A549 (cell line): Measurements from ENCODE around the gene GPBP1. TPM values are rescaled to one million over a fixed set of nuclear protein-coding genes. Genes with fewer than 3 reads are reported as not detected.

Experiments used
- ATAC-seq, 2 experiments: fragments of 200-7000 bp in 1 of 2; fragments of >200 bp in 1 of 2; cut with Nextera tagmentation in 1 of 2; cut with Tn5 transposase in 1 of 2; 3 replicates each; pipeline versions ENCODE4 v1.8.0 to v1.9.1; 2018 to 2020; ENCODE audit warnings: mild to moderate bottlenecking in 1 of 2, moderate library complexity in 1 of 2
- CTCF ChIA-PET: fragments of 300-600 bp; sonication (Branson Sonifier 250); formaldehyde crosslinking; extraction: SDS; loops from one replicate; lab custom pipeline; 2021; ENCODE audit warnings: antibody characterized with exemption, inconsistent platforms; lab: Yijun Ruan, JAX
- POLR2A ChIA-PET: fragments of 350-600 bp; formaldehyde crosslinking; extraction: SDS; loops from one replicate; lab custom pipeline; 2021; ENCODE audit warnings: antibody characterized with exemption, inconsistent platforms; lab: Yijun Ruan, JAX
- DNase-seq, 2 experiments: peaks; one replicate each; pipeline versions ENCODE4 v3.0.0 to v3.0.0-alpha.2; 2011 to 2016; ENCODE audit warnings: low read depth in 1 of 2, low spot score in 1 of 2
- FAIRE-seq: peaks from 2 replicates; lab custom pipeline; 2011; peaks lifted over from hg19 to GRCh38; lab: Jason Lieb, UNC
- H3K27ac ChIP-seq, 2 experiments: fragments of >200 bp; sonication (Bioruptor Twin); formaldehyde crosslinking; 3 replicates each; pipeline ENCODE4 v1.5.1; 2016 to 2017
- H3K4me1 ChIP-seq: fragments of >200 bp; sonication (Bioruptor Twin); formaldehyde crosslinking; 3 replicates; pipeline ENCODE4 v1.6.1; 2016
- H3K4me2 ChIP-seq: fragments of >200 bp; sonication (Bioruptor Twin); formaldehyde crosslinking; 3 replicates; pipeline ENCODE4 v1.6.1; 2016
- H3K4me3 ChIP-seq: fragments of >200 bp; sonication (Bioruptor Twin); formaldehyde crosslinking; 3 replicates; pipeline ENCODE4 v1.5.1; 2016
- H3K9me3 ChIP-seq: fragments of >200 bp; sonication (Bioruptor Twin); formaldehyde crosslinking; 3 replicates; pipeline ENCODE4 v1.6.1; 2016
- BHLHE40 ChIP-seq: IDR thresholded peaks from 2 replicates; pipeline ENCODE4 v1.6.1; 2012; ENCODE audit warnings: low read depth, low read length, inconsistent platforms
- CBX2 ChIP-seq: fragments of 200-600 bp; sonication (generic); IDR thresholded peaks from 2 replicates; pipeline ENCODE4 v1.6.1; 2016; ENCODE audit warnings: low read depth, mild to moderate bottlenecking, borderline replicate concordance
- CBX8 ChIP-seq: fragments of 200-600 bp; sonication (generic); IDR thresholded peaks from 2 replicates; pipeline ENCODE4 v1.6.1; 2016
- CHD2 ChIP-seq: fragments of 150-350 bp; IDR thresholded peaks from 2 replicates; pipeline ENCODE4 v1.6.1; 2014; ENCODE audit warnings: low read length; ENCODE audit not compliant: partially characterized antibody
- EHF ChIP-seq: fragments of 250-450 bp; sonication (Bioruptor Pico); IDR thresholded peaks from 2 replicates; pipeline ENCODE4 v1.5.0; 2020; ENCODE audit warnings: mild to moderate bottlenecking
- EHMT2 ChIP-seq: fragments of 200-600 bp; sonication (generic); IDR thresholded peaks from 2 replicates; pipeline ENCODE4 v1.6.1; 2016; ENCODE audit warnings: antibody characterized with exemption, low read depth, mild to moderate bottlenecking, moderate library complexity
- EP300 ChIP-seq, 2 experiments: fragments of >200 bp; sonication (Bioruptor Twin); formaldehyde crosslinking; IDR thresholded peaks; 2 replicates in 1 of 2; 3 replicates in 1 of 2; pipeline ENCODE4 v1.6.1; 2016 to 2017
- ESRRA ChIP-seq: fragments of 150-350 bp; IDR thresholded peaks from 2 replicates; pipeline ENCODE4 v1.6.1; 2014; ENCODE audit warnings: mild to moderate bottlenecking, low read length, borderline replicate concordance
- FOSL2 ChIP-seq, 2 experiments: fragments of 450-650 bp in 1 of 2; fragments of >200 bp in 1 of 2; sonication (Bioruptor Twin) in 1 of 2; formaldehyde crosslinking; IDR thresholded peaks; 2 replicates each; pipeline versions ENCODE4 v1.5.0 to v1.6.1; 2016 to 2020; ENCODE audit warnings: mild to moderate bottlenecking in 1 of 2, moderate library complexity in 1 of 2
- GATA3 ChIP-seq: IDR thresholded peaks from 2 replicates; pipeline ENCODE4 v1.6.1; 2012; ENCODE audit warnings: borderline replicate concordance
- HOXB5 ChIP-seq: fragments of 250-450 bp; sonication (Bioruptor Pico); IDR thresholded peaks from 2 replicates; pipeline ENCODE4 v1.5.0; 2020; ENCODE audit warnings: mild to moderate bottlenecking, moderate library complexity
- KDM1A ChIP-seq: fragments of 200-600 bp; sonication (generic); IDR thresholded peaks from 2 replicates; pipeline ENCODE4 v1.6.1; 2016; ENCODE audit warnings: low read depth, mild to moderate bottlenecking
- MYC ChIP-seq: IDR thresholded peaks from 2 replicates; pipeline ENCODE4 v1.6.1; 2012; ENCODE audit warnings: mild to moderate bottlenecking, inconsistent platforms, low read length, improper control_type of control experiment, borderline replicate concordance
- NFE2L2 ChIP-seq: fragments of 150-350 bp; conservative IDR thresholded peaks from 2 replicates; pipeline ENCODE4 v1.6.1; 2014; ENCODE audit warnings: low read length
- NR3C1 ChIP-seq: fragments of >200 bp; sonication (Bioruptor Twin); formaldehyde crosslinking; IDR thresholded peaks from 3 replicates; pipeline ENCODE4 v1.6.1; 2017
- POLR2A ChIP-seq: IDR thresholded peaks from 2 replicates; pipeline ENCODE4 v1.6.1; 2012; ENCODE audit warnings: mild to moderate bottlenecking, low read length
- POLR2AphosphoS2 ChIP-seq: conservative IDR thresholded peaks from 2 replicates; pipeline ENCODE4 v1.6.1; 2012; ENCODE audit warnings: low read length, improper control_type of control experiment, inconsistent platforms
- RAD21 ChIP-seq, 2 experiments: fragments of >200 bp in 1 of 2; sonication (Bioruptor Twin) in 1 of 2; formaldehyde crosslinking in 1 of 2; IDR thresholded peaks in 1 of 2; conservative IDR thresholded peaks in 1 of 2; 2 replicates in 1 of 2; 3 replicates in 1 of 2; pipeline ENCODE4 v1.6.1; 2012 to 2018; ENCODE audit warnings: inconsistent platforms in 1 of 2
- RARB ChIP-seq: fragments of 250-450 bp; sonication (Bioruptor Pico); IDR thresholded peaks from 2 replicates; pipeline ENCODE4 v1.8.0; 2021; ENCODE audit warnings: mild to moderate bottlenecking, moderate library complexity
- RCOR1 ChIP-seq: fragments of 150-350 bp; IDR thresholded peaks from 2 replicates; pipeline ENCODE4 v1.6.1; 2014; ENCODE audit warnings: antibody characterized with exemption, low read length, low read depth
- RNF2 ChIP-seq: fragments of 200-600 bp; sonication (generic); IDR thresholded peaks from 2 replicates; pipeline ENCODE4 v1.6.1; 2016; ENCODE audit warnings: low read depth, mild to moderate bottlenecking, antibody characterized with exemption, moderate library complexity, borderline replicate concordance
- SMC3 ChIP-seq: fragments of >200 bp; sonication (Bioruptor Twin); formaldehyde crosslinking; IDR thresholded peaks from 3 replicates; pipeline ENCODE4 v1.6.1; 2018; ENCODE audit warnings: inconsistent platforms
- ZFP36 ChIP-seq: fragments of 450-650 bp; IDR thresholded peaks from 2 replicates; pipeline ENCODE4 v1.6.1; 2014; ENCODE audit warnings: borderline replicate concordance; ENCODE audit not compliant: partially characterized antibody
- ZNF302 ChIP-seq: fragments of 250-450 bp; sonication (Bioruptor Pico); IDR thresholded peaks from 2 replicates; pipeline ENCODE4 v1.9.0; 2021; ENCODE audit warnings: inconsistent platforms, mild to moderate bottlenecking, moderate library complexity
- WGBS: methylation state at CpG from one replicate; pipeline ENCODE4 v1.1.6; 2017; ENCODE audit errors: missing lambda C conversion rate; 5-methylcytosine and 5-hydroxymethylcytosine counted together
- polyA plus RNA-seq, 4 experiments: library from polyadenylated mRNA; depleted of rRNA in 3 of 4; stranded (reverse); fragments of >200 nt; fragmentation: RNase III in 1 of 4; extraction: RNeasy Plus Mini Kit Qiagen cat#74134 plus additional on column Dnase treatment in 1 of 4; gene quantifications; 2 replicates in 3 of 4; 3 replicates in 1 of 4; pipeline ENCODE4 v1.2.3, GENCODE V29; 2011 to 2017
- TF ChIP-seq, protein P1 (sequence below): fragments of >200 bp; sonication (Bioruptor Twin); formaldehyde crosslinking; IDR thresholded peaks from 3 replicates; pipeline ENCODE4 v1.5.1; 2016
- TF ChIP-seq, protein P2 (sequence below): fragments of 150-350 bp; IDR thresholded peaks from 2 replicates; pipeline ENCODE4 v1.6.1; 2014; ENCODE audit warnings: low read depth, mild to moderate bottlenecking, low read length
- TF ChIP-seq, protein P3 (sequence below): fragments of 450-650 bp; IDR thresholded peaks from 2 replicates; pipeline ENCODE4 v1.6.1; 2014; ENCODE audit warnings: antibody characterized with exemption

The GPBP1 gene
- polyA plus RNA-seq, 2 of the 4 experiments (the other 2 are of a cell fraction), result 31.0 to 86.0 TPM

- FAIRE-seq (no peak), DNase-seq (peak; percentile 55 to 85), ATAC-seq (peak; percentile 92)
- ChIA-PET POLR2A (interaction anchor here (1.0 to 1.4 kb wide), 5 partner anchors 481 to 1162 kb away, joined by 3 to 10 read pairs (median 5); partner anchors contain the start of gene PLK2), CTCF (interaction anchor here (0.5 to 5.4 kb wide), 83 partner anchors 9 to 1555 kb away, joined by 3 to 114 read pairs (median 4); partner anchors contain the start of gene ACTBL2)
- Histone ChIP-seq H3K9me3 (no peaks in the 10 kb centered on the region), H3K4me2 (peak overlapping the region; percentile 58), H3K27ac (peak overlapping the region; percentile 35 to 68; a peak in 4 of 6 replicates), H3K4me1 (peaks cover 18% of the 10 kb centered on the region), H3K4me3 (no peak overlapping the region)
- WGBS, result 15% methylated on average over 6 of the region's 6 CpGs
- TF ChIP-seq KDM1A, result no peak
- TF ChIP-seq RAD21 (conservative IDR thresholded peaks at IDR 0.05 in 1 of 2, IDR thresholded peaks at IDR 0.05 in 1 of 2), result peak; percentile 92 to 93
- peak; percentile 86 for TF ChIP-seq SMC3
- TF ChIP-seq, protein P1, sequence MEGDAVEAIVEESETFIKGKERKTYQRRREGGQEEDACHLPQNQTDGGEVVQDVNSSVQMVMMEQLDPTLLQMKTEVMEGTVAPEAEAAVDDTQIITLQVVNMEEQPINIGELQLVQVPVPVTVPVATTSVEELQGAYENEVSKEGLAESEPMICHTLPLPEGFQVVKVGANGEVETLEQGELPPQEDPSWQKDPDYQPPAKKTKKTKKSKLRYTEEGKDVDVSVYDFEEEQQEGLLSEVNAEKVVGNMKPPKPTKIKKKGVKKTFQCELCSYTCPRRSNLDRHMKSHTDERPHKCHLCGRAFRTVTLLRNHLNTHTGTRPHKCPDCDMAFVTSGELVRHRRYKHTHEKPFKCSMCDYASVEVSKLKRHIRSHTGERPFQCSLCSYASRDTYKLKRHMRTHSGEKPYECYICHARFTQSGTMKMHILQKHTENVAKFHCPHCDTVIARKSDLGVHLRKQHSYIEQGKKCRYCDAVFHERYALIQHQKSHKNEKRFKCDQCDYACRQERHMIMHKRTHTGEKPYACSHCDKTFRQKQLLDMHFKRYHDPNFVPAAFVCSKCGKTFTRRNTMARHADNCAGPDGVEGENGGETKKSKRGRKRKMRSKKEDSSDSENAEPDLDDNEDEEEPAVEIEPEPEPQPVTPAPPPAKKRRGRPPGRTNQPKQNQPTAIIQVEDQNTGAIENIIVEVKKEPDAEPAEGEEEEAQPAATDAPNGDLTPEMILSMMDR, result peak; percentile 86
Observed at GRCh38 chr5:57298295-57298984, 124.6 kb downstream of the GPBP1 start.

DNA sequence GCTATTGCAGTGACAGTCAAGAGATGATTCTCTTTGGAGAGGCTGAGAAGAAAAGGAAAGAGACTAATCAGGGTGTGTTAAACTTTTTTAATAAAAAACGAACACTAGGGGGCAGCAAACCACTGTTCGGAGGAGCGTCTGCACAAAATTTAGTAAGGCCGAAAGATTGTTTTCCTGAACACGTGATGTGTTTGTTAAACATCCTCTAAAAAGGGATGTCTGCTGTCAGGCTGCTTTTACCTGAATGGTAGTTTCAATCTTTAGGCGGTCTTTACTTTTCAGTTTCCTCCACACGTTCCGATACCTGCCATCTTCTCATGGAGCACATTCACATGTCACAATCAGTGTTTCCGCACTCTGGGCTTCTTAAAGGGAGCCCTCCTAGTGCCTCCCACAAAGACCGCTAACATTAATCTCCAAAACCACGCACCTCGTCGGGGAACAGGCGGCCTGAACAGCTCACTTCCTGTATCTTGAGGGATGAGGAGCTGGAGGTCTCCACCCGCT lies 125.2 kb downstream of the GPBP1 start:
- peak overlapping the region; percentile 35 to 68; a peak in 4 of 6 replicates for H3K27ac ChIP-seq
- CTCF ChIA-PET, result interaction anchor here (0.6 to 5.4 kb wide), 50 partner anchors 9 to 1551 kb away, joined by 3 to 114 read pairs (median 4); no protein-coding TSS in a partner anchor
- no peak overlapping the region for H3K4me3 ChIP-seq
- DNase-seq (peak; percentile 35 to 79), ATAC-seq (peak; percentile 63 to 87; a peak in 5 of 6 replicates), FAIRE-seq (peak; percentile 65)
- peak overlapping the region; percentile 58 for H3K4me2 ChIP-seq
- H3K9me3 ChIP-seq, result no peaks in the 10 kb centered on the region
- peaks cover 18% of the 10 kb centered on the region for H3K4me1 ChIP-seq
- WGBS, result 52% methylated on average over 15 of the region's 15 CpGs
- POLR2A ChIA-PET, result interaction anchor here (1.4 kb wide), 1 partner anchor 1160 kb away, joined by 10 read pairs; the partner anchor contains the start of gene PLK2
- TF ChIP-seq NFE2L2, result no peak
- TF ChIP-seq FOSL2 (IDR thresholded peaks at IDR 0.05), result no peak
- TF ChIP-seq FOSL2 (CRISPR knock-in tag; IDR thresholded peaks at IDR 0.05), result no peak
- TF ChIP-seq EP300 (IDR thresholded peaks at IDR 0.05), result no peak
- TF ChIP-seq SMC3, result peak; percentile 90
- TF ChIP-seq RCOR1, result no peak
- TF ChIP-seq ZNF302 (CRISPR knock-in tag), result no peak
- no peak for TF ChIP-seq RARB (CRISPR knock-in tag)
- no peak for TF ChIP-seq BHLHE40
- TF ChIP-seq RNF2, result no peak
- TF ChIP-seq POLR2AphosphoS2, result no peak
- no peak for TF ChIP-seq EHF (CRISPR knock-in tag)
- TF ChIP-seq CHD2, result no peak
- no peak for TF ChIP-seq HOXB5 (CRISPR knock-in tag)
- TF ChIP-seq ESRRA, result no peak
- TF ChIP-seq RAD21 (conservative IDR thresholded peaks at IDR 0.05 in 1 of 2, IDR thresholded peaks at IDR 0.05 in 1 of 2), result peak; percentile 94 to 96
- TF ChIP-seq, protein P2, sequence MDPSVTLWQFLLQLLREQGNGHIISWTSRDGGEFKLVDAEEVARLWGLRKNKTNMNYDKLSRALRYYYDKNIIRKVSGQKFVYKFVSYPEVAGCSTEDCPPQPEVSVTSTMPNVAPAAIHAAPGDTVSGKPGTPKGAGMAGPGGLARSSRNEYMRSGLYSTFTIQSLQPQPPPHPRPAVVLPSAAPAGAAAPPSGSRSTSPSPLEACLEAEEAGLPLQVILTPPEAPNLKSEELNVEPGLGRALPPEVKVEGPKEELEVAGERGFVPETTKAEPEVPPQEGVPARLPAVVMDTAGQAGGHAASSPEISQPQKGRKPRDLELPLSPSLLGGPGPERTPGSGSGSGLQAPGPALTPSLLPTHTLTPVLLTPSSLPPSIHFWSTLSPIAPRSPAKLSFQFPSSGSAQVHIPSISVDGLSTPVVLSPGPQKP, result no peak
- TF ChIP-seq ZFP36, result no peak
- TF ChIP-seq EHMT2, result no peak
- TF ChIP-seq CBX2, result no peak
- TF ChIP-seq, protein P1, result peak; percentile 86
- no peak for TF ChIP-seq MYC
- no peak for TF ChIP-seq GATA3
- no peak for TF ChIP-seq CBX8
- TF ChIP-seq, protein P3, sequence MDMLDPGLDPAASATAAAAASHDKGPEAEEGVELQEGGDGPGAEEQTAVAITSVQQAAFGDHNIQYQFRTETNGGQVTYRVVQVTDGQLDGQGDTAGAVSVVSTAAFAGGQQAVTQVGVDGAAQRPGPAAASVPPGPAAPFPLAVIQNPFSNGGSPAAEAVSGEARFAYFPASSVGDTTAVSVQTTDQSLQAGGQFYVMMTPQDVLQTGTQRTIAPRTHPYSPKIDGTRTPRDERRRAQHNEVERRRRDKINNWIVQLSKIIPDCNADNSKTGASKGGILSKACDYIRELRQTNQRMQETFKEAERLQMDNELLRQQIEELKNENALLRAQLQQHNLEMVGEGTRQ, result peak; percentile 80
- TF ChIP-seq NR3C1, result no peak
- TF ChIP-seq POLR2A, result no peak
